Fibroblast of skin of left quadriceps (primary cell): ENCODE results near the gene OLFM2.
A peak's percentile ranks its signal among the peaks of the same experiment; 100 is the strongest.
"Not testable (repeated sequence)": the region's sequence is repeated elsewhere in the genome, so short reads cannot be mapped to it uniquely, and the experiment has no call there.

ENCODE experiments used
- DNase-seq, 2 experiments: peaks; one replicate each; pipeline ENCODE4 v3.0.0-alpha.2; 2013; ENCODE audit warnings: low read depth in 2 of 2

Gene OLFM2

GRCh38 chr19:9862938-9863337 is 73.4 kb downstream of the OLFM2 start:
- no peak for DNase-seq

DNA sequence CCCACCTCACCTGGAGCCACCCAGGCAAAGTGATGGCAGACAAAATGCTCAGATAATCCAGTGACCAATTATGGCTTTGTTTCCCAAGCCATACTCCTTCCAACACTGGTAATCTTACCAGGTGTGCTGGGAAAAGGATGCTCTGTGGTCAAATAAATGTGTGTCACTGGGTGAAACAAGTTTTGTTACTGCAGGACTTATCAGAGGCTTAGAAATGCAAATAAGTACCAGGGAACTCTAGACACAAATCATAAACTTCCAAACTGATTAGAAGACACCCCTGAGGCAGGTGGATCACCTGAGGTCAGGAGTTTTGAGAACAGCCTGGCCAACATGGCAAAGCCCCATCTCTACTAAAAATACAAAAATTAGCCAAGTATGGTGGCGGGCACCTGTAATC is 74.8 kb downstream of the OLFM2 start:
- no peak for DNase-seq

DNA sequence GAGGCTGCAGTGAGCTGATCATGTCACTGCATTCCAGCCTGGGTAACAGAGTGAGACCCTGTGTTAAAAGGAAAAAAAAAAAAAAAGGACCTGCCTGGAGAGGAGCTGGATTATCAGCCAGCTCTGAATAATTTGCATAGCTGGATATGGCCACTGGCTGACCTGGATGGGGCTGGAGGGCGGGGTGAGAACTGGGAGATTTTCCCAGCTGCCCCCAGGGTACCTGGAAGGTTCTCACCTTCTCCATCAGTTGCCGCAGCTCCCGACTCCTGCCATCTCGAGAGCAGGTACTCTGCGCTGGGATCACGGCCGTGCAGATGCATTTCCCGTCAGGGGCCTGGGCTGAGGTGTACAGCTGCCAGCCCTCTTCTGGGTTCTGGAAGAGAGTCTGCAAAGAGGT is 75.9 kb downstream of the OLFM2 start:
- no peak for DNase-seq

DNA sequence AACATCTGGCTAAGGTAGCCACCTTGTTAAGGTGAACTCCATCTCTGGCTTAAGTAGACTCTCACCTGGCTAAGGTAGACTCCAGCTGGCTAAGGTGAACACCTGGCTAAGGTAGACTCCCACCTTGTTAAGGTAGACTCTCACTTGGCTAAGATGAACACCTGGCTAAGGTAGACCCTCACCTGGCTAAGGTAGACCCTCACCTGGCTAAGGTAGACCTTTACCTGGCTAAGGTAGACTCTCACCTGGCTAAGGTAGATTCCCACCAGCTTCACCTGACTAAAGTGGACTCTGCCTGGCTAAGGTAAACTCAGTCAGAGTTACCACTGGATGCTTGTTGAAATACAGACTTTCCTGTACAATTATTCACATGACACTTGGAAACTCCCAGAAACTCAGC is 77.5 kb downstream of the OLFM2 start:
- no peak for DNase-seq

- DNase-seq, result no peak
These were observed 78.2 kb downstream of the OLFM2 start for GRCh38 chr19:9857920-9858746.

- no peak for DNase-seq
These were observed 79.1 kb downstream of the OLFM2 start for GRCh38 chr19:9857076-9857721.

DNA sequence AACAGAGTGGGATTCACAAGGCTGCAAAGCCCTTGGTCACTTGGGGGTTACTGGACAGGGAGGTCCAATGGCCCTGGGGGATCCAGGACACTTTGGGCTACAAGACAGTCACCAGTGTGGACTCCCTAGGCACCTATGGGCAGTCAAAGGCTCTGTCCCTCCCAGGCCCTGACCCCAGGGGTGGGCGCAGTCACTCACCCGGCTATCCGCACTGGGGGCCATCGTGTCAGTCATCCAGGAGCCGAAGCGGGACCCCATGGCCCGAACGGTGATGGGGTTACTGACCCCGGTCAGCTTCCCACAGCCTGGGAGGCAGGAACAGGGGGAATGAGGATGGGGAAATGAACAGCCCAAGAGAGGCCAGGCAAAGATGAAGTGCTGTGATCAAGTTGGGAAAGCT is 79.7 kb downstream of the OLFM2 start:
- no peak for DNase-seq

GRCh38 chr19:9854282-9854846 is 82.0 kb downstream of the OLFM2 start:
- no peak for DNase-seq

- no peak for DNase-seq
These were observed 85.9 kb downstream of the OLFM2 start for GRCh38 chr19:9850235-9850959.

DNA sequence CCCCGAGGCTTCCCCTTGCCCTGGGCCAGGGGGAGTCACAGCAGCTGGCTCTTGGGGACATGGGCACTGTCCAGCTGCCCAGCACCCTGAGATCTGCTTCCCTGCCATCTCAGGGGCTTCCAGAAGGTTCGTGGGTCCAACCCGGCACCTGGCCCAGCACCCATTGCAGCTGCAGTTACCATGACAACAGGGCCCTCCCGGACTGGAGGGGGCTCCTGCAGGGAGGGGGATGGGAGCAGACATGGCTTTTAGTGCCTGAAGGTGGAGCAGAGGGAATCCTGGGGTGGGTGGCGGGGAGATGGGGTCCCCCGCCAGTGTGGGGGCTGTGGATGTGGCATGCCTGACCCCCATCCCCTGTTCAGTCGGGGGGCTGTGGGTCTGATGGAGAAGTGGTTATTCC is 86.5 kb downstream of the OLFM2 start:
- DNase-seq, result no peak

DNA sequence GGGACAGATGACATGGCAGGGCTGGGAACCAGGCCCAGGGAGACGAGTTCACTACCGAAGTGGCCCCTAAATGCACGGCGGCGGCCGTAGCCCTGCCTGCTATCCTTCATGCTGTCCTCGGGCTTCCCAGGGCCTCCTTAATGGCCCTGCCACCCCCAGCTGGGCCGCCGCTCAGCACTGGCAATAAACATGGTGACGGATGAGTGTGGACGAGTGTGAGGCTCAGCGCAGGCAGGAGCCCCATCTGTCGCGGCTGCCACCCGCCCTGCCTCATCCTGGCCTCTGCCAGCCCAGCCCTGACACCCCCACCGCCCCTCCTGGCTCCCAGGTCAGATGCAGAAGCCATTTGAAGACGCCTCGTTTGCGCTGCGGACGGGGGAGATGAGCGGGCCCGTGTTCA is 87.6 kb downstream of the OLFM2 start:
- no peak for DNase-seq

DNA sequence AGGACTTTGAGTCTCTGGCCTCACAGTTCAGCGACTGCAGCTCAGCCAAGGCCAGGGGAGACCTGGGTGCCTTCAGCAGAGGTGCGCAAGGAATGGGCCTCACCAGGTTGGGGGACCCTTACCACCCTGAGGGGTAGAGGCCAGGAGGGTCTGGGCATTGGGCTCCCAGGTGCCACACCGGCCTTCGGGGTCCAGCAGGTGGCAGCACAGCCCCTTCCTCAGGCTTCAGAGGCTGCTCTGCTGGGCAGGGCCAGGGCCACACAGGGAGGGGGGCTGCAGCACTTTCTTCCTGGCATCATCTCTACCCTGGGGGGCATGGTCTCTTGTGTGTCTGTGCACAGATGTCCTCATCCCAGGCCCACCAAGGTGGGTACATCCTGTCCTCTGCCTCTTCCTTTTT is 88.3 kb downstream of the OLFM2 start:
- no peak for DNase-seq

DNA sequence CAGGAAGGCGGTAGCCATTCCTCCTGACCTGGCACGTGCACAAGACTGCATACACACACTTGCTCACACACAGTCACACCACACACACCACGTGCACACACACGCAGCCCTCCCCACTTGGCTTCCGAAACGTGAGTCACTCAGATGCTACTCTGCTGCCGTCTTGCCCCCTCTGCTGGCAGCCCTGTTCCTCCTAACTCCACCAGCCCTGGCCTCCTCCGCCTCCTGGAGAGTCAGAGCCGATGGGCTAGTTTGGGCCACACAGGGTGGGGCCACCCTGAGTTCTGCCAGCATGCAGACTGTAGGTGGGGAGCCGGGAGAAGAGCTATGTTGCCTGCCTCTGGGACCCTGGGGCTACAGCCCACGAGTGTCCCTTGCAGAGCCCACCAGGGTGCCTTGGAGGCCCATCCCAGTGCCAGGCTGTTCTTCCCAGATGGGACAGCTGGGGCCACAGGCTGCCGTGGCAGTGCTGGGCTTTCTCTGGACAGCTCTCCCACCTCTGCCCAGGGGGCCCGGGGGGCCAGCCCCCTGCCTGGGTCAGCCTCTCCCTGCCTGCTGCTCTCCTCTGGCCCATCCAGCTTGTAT is 89.1 kb downstream of the OLFM2 start:
- DNase-seq, result peak; percentile 68 to 70

GRCh38 chr19:9843626-9844273 is 92.6 kb downstream of the OLFM2 start:
- not testable (repeated sequence) for DNase-seq

DNA sequence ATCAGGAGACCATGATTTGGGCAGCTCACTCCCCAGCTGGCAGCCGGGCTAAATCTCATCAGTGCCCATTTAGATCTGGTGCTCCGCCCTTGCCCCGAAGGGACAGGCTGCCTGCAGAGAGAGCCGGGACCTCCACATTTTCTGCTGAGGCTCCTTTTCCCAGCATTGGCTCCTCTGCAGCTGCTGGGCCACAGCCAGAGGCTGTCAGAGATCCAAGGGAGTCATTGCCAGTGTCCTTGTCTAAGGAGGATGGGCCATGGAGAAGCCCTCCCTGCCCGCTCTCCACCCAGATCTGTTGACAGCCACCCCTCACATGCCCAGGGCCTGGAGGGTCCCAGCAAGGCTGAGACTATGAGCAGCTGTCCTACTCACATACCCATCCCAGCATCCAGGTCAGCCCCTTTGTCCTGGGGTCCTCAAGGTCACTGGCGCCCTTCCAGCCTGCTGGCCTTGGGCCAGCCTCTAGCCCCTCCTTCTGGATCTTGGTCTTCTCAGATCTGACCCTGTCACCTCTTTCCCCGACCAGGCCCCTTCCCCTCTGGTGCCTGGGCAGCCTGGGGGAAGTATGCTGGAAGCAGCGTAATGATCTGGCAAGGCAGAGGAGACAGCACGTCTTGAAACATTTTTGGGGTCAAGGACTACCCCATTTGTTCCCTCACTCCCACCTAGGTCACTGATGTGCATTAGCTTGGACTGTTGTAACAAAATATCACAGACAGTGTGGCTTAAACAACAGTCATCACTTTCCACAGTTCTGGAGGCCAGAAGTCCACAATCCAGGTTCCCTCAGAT is 93.3 kb downstream of the OLFM2 start:
- no peak for DNase-seq

- DNase-seq, result no peak
These were observed 96.9 kb downstream of the OLFM2 start for GRCh38 chr19:9839415-9839814.

DNA sequence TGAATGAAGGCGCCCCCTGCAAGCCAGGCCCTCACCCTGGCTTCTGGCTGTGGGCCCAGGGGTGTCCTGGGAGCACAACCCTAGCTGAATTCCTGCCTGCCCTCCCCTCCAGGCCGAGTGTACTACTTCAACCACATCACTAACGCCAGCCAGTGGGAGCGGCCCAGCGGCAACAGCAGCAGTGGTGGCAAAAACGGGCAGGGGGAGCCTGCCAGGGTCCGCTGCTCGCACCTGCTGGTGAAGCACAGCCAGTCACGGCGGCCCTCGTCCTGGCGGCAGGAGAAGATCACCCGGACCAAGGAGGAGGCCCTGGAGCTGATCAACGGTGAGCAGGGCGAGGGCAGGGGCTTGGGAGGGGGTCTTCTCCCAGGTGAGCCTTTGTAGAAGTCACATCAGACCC is 98.0 kb downstream of the OLFM2 start:
- no peak for DNase-seq

GRCh38 chr19:9836021-9836420 is 100.3 kb downstream of the OLFM2 start:
- peak in 1 of 2 experiments; percentile 13 for DNase-seq

DNA sequence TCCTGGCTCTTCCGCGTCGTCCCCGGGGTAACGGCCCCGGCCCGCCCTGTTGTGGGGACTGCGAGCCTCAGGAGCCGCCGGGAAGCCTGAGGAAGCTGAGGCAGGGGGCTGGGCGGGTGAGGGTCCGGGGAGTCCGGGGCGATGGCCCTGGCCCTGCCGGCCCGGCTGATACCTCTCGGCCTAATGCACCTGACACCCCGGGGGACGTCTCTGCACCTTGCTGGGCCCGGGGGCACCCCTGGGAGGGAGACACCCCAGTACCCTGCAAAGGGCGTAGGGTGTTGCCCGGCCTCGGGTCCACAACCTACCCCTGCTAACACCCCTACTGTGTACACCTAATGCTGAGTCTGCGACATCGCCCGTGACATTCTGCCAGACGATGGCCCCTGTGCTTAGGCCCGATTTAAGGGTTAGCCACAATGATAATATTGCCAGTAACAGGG is 100.8 kb downstream of the OLFM2 start:
- no peak for DNase-seq

- DNase-seq, result peak; percentile 96 to 97
These were observed 101.4 kb downstream of the OLFM2 start, which contains the start of gene PIN1 for GRCh38 chr19:9834726-9835506. PIN1 (plus strand) TSS chr19:9835318; CDS start chr19:9835345, 27 bp downstream.
